Choroid plexus epithelial cell (primary cell): ENCODE results near the gene OR2A14.
"Not testable (repeated sequence)": the region's sequence is repeated elsewhere in the genome, so short reads cannot be mapped to it uniquely, and the experiment has no call there.

Experiments used
- DNase-seq: peaks from one replicate; pipeline ENCODE4 v3.0.0-alpha.2; 2010; ENCODE audit warnings: low read depth
- H3K4me3 ChIP-seq: 2 replicates; pipeline ENCODE4 v1.5.1; 2011; ENCODE audit warnings: low read depth, mild to moderate bottlenecking, control low read depth, low read length, moderate library complexity
- CTCF ChIP-seq: conservative IDR thresholded peaks from 2 replicates; pipeline ENCODE4 v1.5.1; 2011; ENCODE audit warnings: low read depth, mild to moderate bottlenecking, control low read depth, inconsistent platforms, low read length, moderate library complexity

Gene OR2A14

GRCh38 chr7:144127714-144128334, 4.8 kb downstream of the OR2A14 start:
- H3K4me3 ChIP-seq, result no peak overlapping the region
- TF ChIP-seq CTCF, result peak; percentile 98
- peak; percentile 94 for DNase-seq

- not testable (repeated sequence) for DNase-seq, H3K4me3 ChIP-seq
Measured at GRCh38 chr7:144129601-144130000, 6.6 kb downstream of the OR2A14 start.

- H3K4me3 ChIP-seq, result no peak overlapping the region
- no peak for DNase-seq
- TF ChIP-seq CTCF, result no peak
Measured at GRCh38 chr7:144130730-144131129, 7.8 kb downstream of the OR2A14 start.

- TF ChIP-seq CTCF, result no peak
- DNase-seq, result no peak
- no peak overlapping the region for H3K4me3 ChIP-seq
Measured at GRCh38 chr7:144132262-144132661, 9.3 kb downstream of the OR2A14 start.

- no peak for DNase-seq
- H3K4me3 ChIP-seq, result no peak overlapping the region
- no peak for TF ChIP-seq CTCF
Measured at GRCh38 chr7:144133307-144133706, 10.3 kb downstream of the OR2A14 start.

GRCh38 chr7:144134116-144134515, 11.1 kb downstream of the OR2A14 start:
- no peak overlapping the region for H3K4me3 ChIP-seq
- no peak for DNase-seq
- TF ChIP-seq CTCF, result no peak

- no peak overlapping the region for H3K4me3 ChIP-seq
- TF ChIP-seq CTCF, result no peak
- no peak for DNase-seq
Measured at GRCh38 chr7:144137501-144137900, 14.5 kb downstream of the OR2A14 start.
